ENCODE data around the gene HNRNPC.

- no peak for TF ChIP-seq MAX (IDR thresholded peaks at IDR 0.05)
- TF ChIP-seq POLR2A (IDR thresholded peaks at IDR 0.05; ENCODE audit: control extremely low read depth in 1 of 2, low read depth in 2 of 2, low read length in 2 of 2) = no peak; a peak in 1 of 3 replicates
- no peak for TF ChIP-seq ATF2 (IDR thresholded peaks at IDR 0.05; ENCODE audit: low read length)
- TF ChIP-seq CTCF (IDR thresholded peaks at IDR 0.05; ENCODE audit: control extremely low read depth in 1 of 3, insufficient read depth in 1 of 3, low read depth in 1 of 3, low read length in 3 of 3) = no peak
- no peak for TF ChIP-seq HDAC6 (IDR thresholded peaks at IDR 0.05; ENCODE audit: low read depth, low read length)
- no peak for TF ChIP-seq JUND (IDR thresholded peaks at IDR 0.05; ENCODE audit: low read length)
- no peak for TF ChIP-seq EP300 (IDR thresholded peaks at IDR 0.05; ENCODE audit: borderline replicate concordance in 1 of 2, low read depth in 2 of 2, low read length in 2 of 2)
These were observed 13.7 kb downstream of the HNRNPC start for GRCh38 chr14:21255385-21256101.

All from H1 (cell line).